ENCODE measurements around the gene PSMA1.

DNA sequence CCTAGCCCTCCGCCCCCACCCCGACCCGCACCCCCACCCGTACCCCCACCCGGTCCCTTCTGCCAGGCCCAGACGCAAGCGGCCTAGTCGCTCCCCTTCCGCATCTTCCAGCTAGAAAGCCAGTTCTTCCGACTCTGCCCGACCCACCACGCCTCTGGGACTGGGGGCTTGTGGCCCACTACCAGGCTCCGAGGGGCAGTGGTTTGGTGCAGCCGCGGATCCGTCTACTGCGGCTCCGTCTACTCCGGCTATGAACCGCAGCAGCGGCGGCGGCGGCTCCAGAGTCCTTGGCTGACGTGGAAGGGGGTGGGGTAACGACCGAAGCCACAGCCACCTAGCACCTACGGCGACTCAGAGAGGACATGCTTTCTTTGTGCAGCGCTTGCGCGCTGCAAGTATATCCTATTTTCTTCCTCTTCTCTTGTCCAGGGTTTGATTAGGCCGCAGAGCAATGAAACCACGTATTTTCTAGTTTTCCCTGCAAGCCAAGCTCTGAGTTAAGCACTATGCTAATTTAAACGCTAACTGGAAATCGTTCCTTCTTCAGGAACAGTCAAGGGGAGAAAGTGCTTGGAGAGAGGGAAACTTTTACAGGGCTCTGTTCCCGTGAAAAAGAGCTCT lies 20.5 kb downstream of the PSMA1 start, which contains the start of gene COPB1:
- TF ChIP-seq, protein P1, sequence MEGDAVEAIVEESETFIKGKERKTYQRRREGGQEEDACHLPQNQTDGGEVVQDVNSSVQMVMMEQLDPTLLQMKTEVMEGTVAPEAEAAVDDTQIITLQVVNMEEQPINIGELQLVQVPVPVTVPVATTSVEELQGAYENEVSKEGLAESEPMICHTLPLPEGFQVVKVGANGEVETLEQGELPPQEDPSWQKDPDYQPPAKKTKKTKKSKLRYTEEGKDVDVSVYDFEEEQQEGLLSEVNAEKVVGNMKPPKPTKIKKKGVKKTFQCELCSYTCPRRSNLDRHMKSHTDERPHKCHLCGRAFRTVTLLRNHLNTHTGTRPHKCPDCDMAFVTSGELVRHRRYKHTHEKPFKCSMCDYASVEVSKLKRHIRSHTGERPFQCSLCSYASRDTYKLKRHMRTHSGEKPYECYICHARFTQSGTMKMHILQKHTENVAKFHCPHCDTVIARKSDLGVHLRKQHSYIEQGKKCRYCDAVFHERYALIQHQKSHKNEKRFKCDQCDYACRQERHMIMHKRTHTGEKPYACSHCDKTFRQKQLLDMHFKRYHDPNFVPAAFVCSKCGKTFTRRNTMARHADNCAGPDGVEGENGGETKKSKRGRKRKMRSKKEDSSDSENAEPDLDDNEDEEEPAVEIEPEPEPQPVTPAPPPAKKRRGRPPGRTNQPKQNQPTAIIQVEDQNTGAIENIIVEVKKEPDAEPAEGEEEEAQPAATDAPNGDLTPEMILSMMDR (conservative IDR thresholded peaks at IDR 0.05): no peak
- peak; percentile 92 for TF ChIP-seq ZFX (IDR thresholded peaks at IDR 0.05)

Measured in C4-2B (cell line).